ENCODE data around the gene JUP. TPM values are rescaled to one million over a fixed set of nuclear protein-coding genes. Genes with fewer than 3 reads are reported as not detected.

The JUP gene
- total RNA-seq, 3 donors from 2014 or later: 107 to 158 (median 121) TPM

- no peak for DNase-seq (ENCODE audit: low spot score in 2 of 2)
- no peak for TF ChIP-seq CTCF (IDR thresholded peaks at IDR 0.05)
- no peak for TF ChIP-seq POLR2A (IDR thresholded peaks at IDR 0.05)
- no peak for TF ChIP-seq POLR2AphosphoS5 (IDR thresholded peaks at IDR 0.05)
- intact Hi-C loops (cut with DNase I; ENCODE audit: low total_unique reads): loop anchor here (5.0 kb wide), 2 partner anchors 66 to 1856 kb away; no protein-coding TSS in a partner anchor
- no peak overlapping the region for H3K27ac ChIP-seq
- no peak overlapping the region for H3K4me3 ChIP-seq
- H3K9me3 ChIP-seq: no peaks in the 10 kb centered on the region
- H3K27me3 ChIP-seq: no peaks in the 10 kb centered on the region
- peaks cover 4 to 5% of the 10 kb centered on the region in 2 donors for H3K4me1 ChIP-seq
- no peaks in the 10 kb centered on the region for H3K36me3 ChIP-seq
These were observed 16.8 kb upstream of the JUP start for GRCh38 chr17:41803049-41804020.

GRCh38 chr17:41801374-41802271, 15.1 kb upstream of the JUP start:
- peaks cover 4 to 5% of the 10 kb centered on the region in 2 donors for H3K4me1 ChIP-seq
- peak; percentile 80 to 89 for DNase-seq (ENCODE audit: low spot score in 2 of 2)
- intact Hi-C loops (cut with DNase I; ENCODE audit: low total_unique reads): loop anchor here (5.0 kb wide), 2 partner anchors 64 to 1854 kb away; no protein-coding TSS in a partner anchor
- H3K36me3 ChIP-seq: no peaks in the 10 kb centered on the region
- H3K27me3 ChIP-seq: no peaks in the 10 kb centered on the region
- TF ChIP-seq CTCF (IDR thresholded peaks at IDR 0.05) (peak; percentile 98 to 99 (median 99)), POLR2AphosphoS5 (IDR thresholded peaks at IDR 0.05) (peak; percentile 39 to 70 (median 51)), POLR2A (IDR thresholded peaks at IDR 0.05) (no peak)
- peak overlapping the region; percentile 76 to 80 for H3K27ac ChIP-seq
- H3K4me3 ChIP-seq: peak overlapping the region in 2 of 3 donors; percentile 26 to 54
- no peaks in the 10 kb centered on the region for H3K9me3 ChIP-seq

GRCh38 chr17:41800601-41801373, 14.3 kb upstream of the JUP start:
- TF ChIP-seq CTCF (IDR thresholded peaks at IDR 0.05) (no peak), POLR2AphosphoS5 (IDR thresholded peaks at IDR 0.05) (no peak), POLR2A (IDR thresholded peaks at IDR 0.05) (no peak)
- Histone ChIP-seq H3K27ac (peak overlapping the region; percentile 76 to 80), H3K27me3 (no peaks in the 10 kb centered on the region), H3K4me1 (peaks cover 4 to 5% of the 10 kb centered on the region in 2 donors), H3K4me3 (peak overlapping the region in 2 of 3 donors; percentile 26 to 54), H3K36me3 (no peaks in the 10 kb centered on the region), H3K9me3 (no peaks in the 10 kb centered on the region)
- peak in 1 of 2 donors; percentile 91 for DNase-seq (ENCODE audit: low spot score in 2 of 2)
- intact Hi-C loops (cut with DNase I; ENCODE audit: low total_unique reads): loop anchor here (5.0 kb wide), 2 partner anchors 63 to 1853 kb away; no protein-coding TSS in a partner anchor

GRCh38 chr17:41799366-41799765, 12.9 kb upstream of the JUP start:
- H3K27me3 ChIP-seq: no peaks in the 10 kb centered on the region
- no peak overlapping the region for H3K27ac ChIP-seq
- TF ChIP-seq POLR2A (IDR thresholded peaks at IDR 0.05) (no peak), CTCF (IDR thresholded peaks at IDR 0.05) (no peak)
- no peaks in the 10 kb centered on the region for H3K9me3 ChIP-seq
- intact Hi-C loops (cut with DNase I; ENCODE audit: low total_unique reads): no loop called here
- peaks cover 4 to 5% of the 10 kb centered on the region in 2 donors for H3K4me1 ChIP-seq
- no peak overlapping the region for H3K4me3 ChIP-seq
- no peaks in the 10 kb centered on the region for H3K36me3 ChIP-seq
- no peak for DNase-seq (ENCODE audit: low spot score in 2 of 2)

All from breast epithelium (tissue), 4 donors.